Measurements from ENCODE around the gene ZNF467. TPM values are rescaled to one million over a fixed set of nuclear protein-coding genes. Genes with fewer than 3 reads are reported as not detected.

Gene ZNF467
- total RNA-seq, 2 experiments from 2014 or later, result not detected

GRCh38 chr7:149801002-149801566 lies 27.7 kb upstream of the ZNF467 start:
- CTCF ChIA-PET, result interaction anchor here (0.8 to 1.0 kb wide), 2 partner anchors 17 to 139 kb away, joined by 3 read pairs; no protein-coding TSS in a partner anchor
- DNase-seq, result no peak
- H3K27ac Mint-ChIP-seq, result no peak overlapping the region

DNA sequence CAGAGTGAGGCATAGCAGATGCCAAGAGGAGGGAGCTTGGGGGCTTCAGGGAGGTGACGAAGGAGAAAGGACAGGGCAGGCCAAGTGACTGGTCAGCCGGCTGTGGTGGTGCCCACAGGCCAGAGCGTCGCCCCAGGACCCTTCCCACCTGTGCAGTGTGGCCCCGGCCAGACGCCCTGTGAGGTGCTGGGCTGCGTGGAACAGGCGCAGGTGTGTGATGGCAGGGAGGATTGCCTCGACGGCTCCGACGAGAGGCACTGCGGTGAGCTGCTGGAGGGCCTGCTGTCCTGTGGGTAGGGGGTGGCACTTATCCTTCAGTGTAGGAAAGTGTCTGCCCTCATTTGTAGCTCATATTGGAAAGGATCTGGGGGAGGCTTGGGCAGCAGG lies 26.8 kb upstream of the ZNF467 start:
- CTCF ChIA-PET, result interaction anchor here (1.0 to 1.6 kb wide), 7 partner anchors 22 to 515 kb away, joined by 3 to 10 read pairs (median 3); no protein-coding TSS in a partner anchor
- Mint-ChIP-seq H3K27ac (no peak overlapping the region), H3K36me3 (no peaks in the 10 kb centered on the region), H3K4me3 (no peak overlapping the region), H3K27me3 (no peaks in the 10 kb centered on the region), H3K9me3 (ENCODE audit: low read depth) (no peaks in the 10 kb centered on the region), H3K4me1 (no peaks in the 10 kb centered on the region)
- ATAC-seq (no peak), DNase-seq (no peak)

More at GRCh38 chr7:149801002-149801566, 27.7 kb upstream of the ZNF467 start:
- H3K9me3 Mint-ChIP-seq (ENCODE audit: low read depth), result no peaks in the 10 kb centered on the region
- no peaks in the 10 kb centered on the region for H3K4me1 Mint-ChIP-seq
- no peaks in the 10 kb centered on the region for H3K36me3 Mint-ChIP-seq
- ATAC-seq, result no peak
- H3K4me3 Mint-ChIP-seq, result no peak overlapping the region
- no peaks in the 10 kb centered on the region for H3K27me3 Mint-ChIP-seq

DNA sequence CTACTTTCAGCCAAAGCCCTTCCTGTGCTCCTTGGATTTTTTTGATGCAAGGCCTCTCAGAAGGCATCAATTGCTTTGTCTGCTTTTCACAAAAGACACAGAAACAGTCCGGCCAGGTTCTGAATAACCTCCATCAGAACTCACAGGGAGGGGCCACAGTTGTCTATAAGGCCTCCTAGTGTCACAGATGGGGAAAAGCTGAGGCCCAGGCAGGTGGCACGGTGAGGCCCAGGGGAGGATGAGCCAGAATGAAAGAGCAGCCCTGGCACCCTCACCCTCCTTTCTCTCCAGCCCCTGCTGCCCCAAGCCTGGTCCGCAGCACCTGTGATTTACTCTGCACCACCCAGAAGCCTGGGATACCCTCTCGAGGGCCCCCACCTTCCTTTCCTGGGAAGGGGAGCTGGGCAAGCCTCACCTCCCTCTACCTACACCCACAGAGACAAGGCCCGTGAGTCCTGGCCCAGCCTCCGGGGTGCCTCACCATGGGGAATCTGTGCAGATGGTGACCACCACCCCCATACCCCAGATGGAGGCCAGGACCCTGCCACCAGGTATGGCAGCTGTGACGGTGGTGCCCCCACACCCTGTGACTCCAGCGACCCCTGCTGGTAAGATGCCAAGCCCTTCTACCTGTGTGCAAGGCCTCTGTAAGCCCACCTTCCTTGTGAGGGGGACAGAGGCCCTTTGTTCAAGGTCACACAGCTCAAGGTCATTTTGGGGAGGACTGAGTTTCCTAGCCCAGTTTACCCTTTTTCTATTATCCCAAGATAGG lies 26.2 kb upstream of the ZNF467 start:
- peak; percentile 60 for DNase-seq
- Mint-ChIP-seq H3K4me1 (no peaks in the 10 kb centered on the region), H3K27ac (no peak overlapping the region), H3K4me3 (no peak overlapping the region), H3K9me3 (ENCODE audit: low read depth) (no peaks in the 10 kb centered on the region), H3K36me3 (no peaks in the 10 kb centered on the region), H3K27me3 (no peaks in the 10 kb centered on the region)
- ATAC-seq, result peak; percentile 55
- CTCF ChIA-PET, result interaction anchor here (0.8 to 1.6 kb wide), 8 partner anchors 9 to 514 kb away, joined by 3 to 10 read pairs (median 3); no protein-coding TSS in a partner anchor

GRCh38 chr7:149797771-149798170 lies 24.4 kb upstream of the ZNF467 start:
- H3K9me3 Mint-ChIP-seq (ENCODE audit: low read depth), result no peaks in the 10 kb centered on the region
- CTCF ChIA-PET, result no interaction called here
- no peak overlapping the region for H3K4me3 Mint-ChIP-seq
- H3K4me1 Mint-ChIP-seq, result no peaks in the 10 kb centered on the region
- H3K27me3 Mint-ChIP-seq, result no peaks in the 10 kb centered on the region
- ATAC-seq, result no peak
- DNase-seq, result no peak
- no peaks in the 10 kb centered on the region for H3K36me3 Mint-ChIP-seq
- H3K27ac Mint-ChIP-seq, result no peak overlapping the region

DNA sequence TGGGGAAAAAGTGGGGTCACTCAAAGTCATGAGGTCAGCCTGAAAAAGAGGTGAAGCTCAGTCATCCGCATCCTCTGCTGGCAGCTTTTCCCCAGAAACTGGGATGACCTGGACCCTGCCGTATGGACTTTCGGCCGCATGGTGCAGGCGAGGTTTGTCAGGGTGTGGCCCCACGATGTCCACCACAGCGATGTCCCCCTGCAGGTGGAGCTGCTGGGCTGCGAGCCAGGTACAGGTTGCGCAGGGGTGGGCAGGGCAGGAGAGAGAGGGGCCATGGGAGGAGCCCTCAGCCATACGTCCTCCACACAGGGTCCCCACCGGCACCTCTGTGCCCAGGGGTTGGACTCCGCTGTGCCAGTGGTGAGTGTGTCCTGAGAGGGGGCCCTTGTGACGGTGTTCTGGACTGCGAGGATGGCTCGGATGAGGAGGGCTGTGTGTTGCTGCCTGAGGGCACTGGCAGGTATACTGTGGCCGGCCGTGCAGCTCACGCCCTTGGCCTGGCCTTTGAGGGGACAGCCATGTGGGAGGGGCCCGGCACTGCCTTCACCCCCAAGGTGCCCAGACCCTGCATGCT lies 23.0 kb upstream of the ZNF467 start:
- no peak overlapping the region for H3K27ac Mint-ChIP-seq
- H3K36me3 Mint-ChIP-seq, result no peaks in the 10 kb centered on the region
- H3K9me3 Mint-ChIP-seq (ENCODE audit: low read depth), result no peaks in the 10 kb centered on the region
- DNase-seq (no peak), ATAC-seq (no peak)
- H3K4me1 Mint-ChIP-seq, result no peaks in the 10 kb centered on the region
- CTCF ChIA-PET, result no interaction called here
- H3K4me3 Mint-ChIP-seq, result no peak overlapping the region
- H3K27me3 Mint-ChIP-seq, result no peaks in the 10 kb centered on the region

DNA sequence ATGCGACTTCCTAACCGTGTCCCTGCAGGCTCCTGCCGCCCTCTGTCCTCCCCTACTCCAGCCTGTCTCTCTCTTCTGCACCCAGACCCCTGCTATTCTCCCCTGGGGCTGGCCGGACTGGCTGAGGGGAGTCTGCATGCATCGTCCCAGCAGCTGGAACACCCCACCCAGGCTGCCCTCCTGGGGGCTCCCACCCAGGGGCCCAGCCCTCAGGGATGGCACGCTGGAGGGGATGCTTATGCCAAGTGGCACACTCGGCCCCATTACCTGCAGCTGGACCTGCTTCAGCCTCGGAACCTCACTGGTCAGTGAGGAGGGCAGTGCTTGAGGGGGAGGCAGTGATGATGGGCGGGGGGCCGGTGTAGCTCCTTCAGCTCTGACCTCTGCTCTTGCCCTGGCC lies 21.7 kb upstream of the ZNF467 start:
- no peaks in the 10 kb centered on the region for H3K36me3 Mint-ChIP-seq

DNA sequence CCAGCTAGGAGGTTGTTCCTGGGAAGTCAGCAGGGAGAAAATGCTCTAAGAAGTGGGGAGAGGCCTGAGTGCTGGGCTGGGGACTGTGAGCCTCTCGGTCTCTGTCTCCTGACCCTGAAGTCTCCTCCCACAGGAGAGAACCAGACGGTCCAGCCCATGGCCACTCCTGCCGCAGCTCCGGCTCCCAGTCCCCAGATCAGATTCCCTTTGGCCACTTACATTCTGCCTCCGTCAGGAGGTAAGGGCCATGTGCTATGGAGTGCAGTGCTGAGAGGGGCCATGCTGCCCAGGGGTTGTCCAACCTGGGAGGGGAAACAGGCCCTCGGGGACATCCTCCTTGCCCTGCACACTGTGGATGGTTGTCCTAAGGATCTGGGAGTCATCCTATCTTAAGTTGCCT lies 21.3 kb upstream of the ZNF467 start:
- Mint-ChIP-seq H3K4me3 (no peak overlapping the region), H3K27ac (no peak overlapping the region), H3K36me3 (no peaks in the 10 kb centered on the region), H3K9me3 (ENCODE audit: low read depth) (no peaks in the 10 kb centered on the region), H3K4me1 (no peaks in the 10 kb centered on the region), H3K27me3 (peaks cover 10% of the 10 kb centered on the region)
- DNase-seq (no peak), ATAC-seq (no peak)
- CTCF ChIA-PET, result no interaction called here

More for the DNA sequence above, 21.7 kb upstream of the ZNF467 start:
- ATAC-seq (no peak), DNase-seq (no peak)
- CTCF ChIA-PET, result no interaction called here
- Mint-ChIP-seq H3K27me3 (peaks cover 7% of the 10 kb centered on the region), H3K4me1 (no peaks in the 10 kb centered on the region), H3K9me3 (ENCODE audit: low read depth) (no peaks in the 10 kb centered on the region), H3K27ac (no peak overlapping the region), H3K4me3 (no peak overlapping the region)

- Mint-ChIP-seq H3K36me3 (no peaks in the 10 kb centered on the region), H3K27ac (no peak overlapping the region), H3K4me3 (no peak overlapping the region), H3K4me1 (no peaks in the 10 kb centered on the region), H3K9me3 (ENCODE audit: low read depth) (no peaks in the 10 kb centered on the region), H3K27me3 (peaks cover 20% of the 10 kb centered on the region)
- DNase-seq (no peak), ATAC-seq (no peak)
- CTCF ChIA-PET, result no interaction called here
These were observed 19.9 kb upstream of the ZNF467 start for GRCh38 chr7:149793261-149793660.

GRCh38 chr7:149792220-149792595 lies 18.8 kb upstream of the ZNF467 start:
- no peak for ATAC-seq

DNA sequence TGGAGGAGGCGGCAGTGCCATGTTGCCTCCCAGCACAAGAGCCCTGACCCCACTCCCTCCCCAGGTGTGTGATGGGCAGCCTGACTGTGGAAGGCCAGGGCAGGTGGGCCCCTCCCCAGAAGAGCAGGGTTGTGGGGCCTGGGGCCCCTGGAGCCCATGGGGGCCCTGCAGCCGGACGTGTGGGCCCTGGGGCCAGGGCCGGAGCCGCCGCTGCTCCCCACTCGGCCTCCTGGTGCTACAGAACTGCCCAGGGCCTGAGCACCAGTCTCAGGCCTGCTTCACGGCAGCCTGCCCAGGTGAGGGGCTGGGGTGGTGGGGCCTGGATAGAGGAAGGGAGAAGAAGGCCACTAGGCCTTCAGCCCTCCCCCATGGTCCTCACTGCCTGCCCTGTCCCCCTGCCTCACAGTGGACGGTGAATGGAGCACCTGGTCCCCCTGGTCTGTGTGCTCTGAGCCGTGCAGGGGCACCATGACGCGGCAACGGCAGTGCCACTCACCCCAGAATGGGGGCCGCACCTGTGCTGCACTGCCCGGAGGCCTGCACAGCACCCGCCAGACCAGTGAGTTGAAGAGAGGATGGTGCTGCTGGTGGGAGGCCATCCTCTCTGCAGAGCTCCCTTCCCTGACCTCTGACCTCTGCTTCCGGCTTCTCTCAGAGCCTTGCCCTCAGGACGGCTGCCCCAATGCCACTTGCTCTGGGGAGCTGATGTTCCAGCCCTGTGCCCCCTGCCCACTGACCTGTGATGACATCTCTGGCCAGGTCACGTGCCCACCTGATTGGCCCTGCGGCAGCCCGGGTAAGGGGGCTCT lies 18.2 kb upstream of the ZNF467 start:
- H3K36me3 Mint-ChIP-seq, result no peaks in the 10 kb centered on the region
- CTCF ChIA-PET, result interaction anchor here (1.6 kb wide), 1 partner anchor 128 kb away, joined by 6 read pairs; no protein-coding TSS in a partner anchor
- H3K27me3 Mint-ChIP-seq, result peaks cover 20% of the 10 kb centered on the region
- H3K4me1 Mint-ChIP-seq, result no peaks in the 10 kb centered on the region
- no peak overlapping the region for H3K27ac Mint-ChIP-seq
- DNase-seq, result no peak
- H3K9me3 Mint-ChIP-seq (ENCODE audit: low read depth), result no peaks in the 10 kb centered on the region
- no peak for ATAC-seq
- no peak overlapping the region for H3K4me3 Mint-ChIP-seq

More at GRCh38 chr7:149792220-149792595, 18.8 kb upstream of the ZNF467 start:
- Mint-ChIP-seq H3K36me3 (no peaks in the 10 kb centered on the region), H3K27ac (no peak overlapping the region), H3K4me3 (no peak overlapping the region), H3K4me1 (no peaks in the 10 kb centered on the region), H3K27me3 (peaks cover 20% of the 10 kb centered on the region), H3K9me3 (ENCODE audit: low read depth) (no peaks in the 10 kb centered on the region)
- no peak for DNase-seq
- CTCF ChIA-PET, result no interaction called here

GRCh38 chr7:149790754-149791360 lies 17.5 kb upstream of the ZNF467 start:
- CTCF ChIA-PET, result interaction anchor here (1.6 kb wide), 1 partner anchor 128 kb away, joined by 6 read pairs; no protein-coding TSS in a partner anchor
- Mint-ChIP-seq H3K9me3 (ENCODE audit: low read depth) (no peaks in the 10 kb centered on the region), H3K27me3 (peaks cover 20% of the 10 kb centered on the region), H3K4me1 (no peaks in the 10 kb centered on the region), H3K4me3 (no peak overlapping the region), H3K27ac (no peak overlapping the region), H3K36me3 (no peaks in the 10 kb centered on the region)
- DNase-seq (no peak), ATAC-seq (no peak)

DNA sequence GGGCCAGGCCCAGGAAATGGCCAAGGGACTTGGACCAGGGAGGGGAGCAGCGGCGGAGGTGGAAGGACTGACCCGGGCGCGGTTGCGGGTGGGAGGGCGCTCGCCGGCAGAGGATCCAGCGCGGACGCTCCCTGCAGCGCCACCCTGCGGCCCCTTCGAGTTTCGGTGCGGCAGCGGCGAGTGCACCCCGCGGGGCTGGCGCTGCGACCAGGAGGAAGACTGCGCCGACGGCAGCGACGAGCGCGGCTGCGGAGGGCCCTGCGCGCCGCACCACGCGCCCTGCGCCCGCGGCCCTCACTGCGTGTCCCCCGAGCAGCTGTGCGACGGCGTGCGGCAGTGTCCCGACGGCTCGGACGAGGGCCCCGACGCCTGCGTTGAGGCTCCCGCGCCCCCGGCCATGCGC lies 16.8 kb upstream of the ZNF467 start:
- H3K9me3 Mint-ChIP-seq (ENCODE audit: low read depth), result no peaks in the 10 kb centered on the region
- no peak overlapping the region for H3K4me3 Mint-ChIP-seq
- peak; percentile 56 for ATAC-seq
- no peak overlapping the region for H3K27ac Mint-ChIP-seq
- H3K27me3 Mint-ChIP-seq, result peaks cover 20% of the 10 kb centered on the region
- no peaks in the 10 kb centered on the region for H3K36me3 Mint-ChIP-seq
- peak; percentile 47 for DNase-seq
- CTCF ChIA-PET, result interaction anchor here (0.7 to 1.6 kb wide), 3 partner anchors 16 to 127 kb away, joined by 3 to 6 read pairs (median 5); no protein-coding TSS in a partner anchor
- no peaks in the 10 kb centered on the region for H3K4me1 Mint-ChIP-seq

DNA sequence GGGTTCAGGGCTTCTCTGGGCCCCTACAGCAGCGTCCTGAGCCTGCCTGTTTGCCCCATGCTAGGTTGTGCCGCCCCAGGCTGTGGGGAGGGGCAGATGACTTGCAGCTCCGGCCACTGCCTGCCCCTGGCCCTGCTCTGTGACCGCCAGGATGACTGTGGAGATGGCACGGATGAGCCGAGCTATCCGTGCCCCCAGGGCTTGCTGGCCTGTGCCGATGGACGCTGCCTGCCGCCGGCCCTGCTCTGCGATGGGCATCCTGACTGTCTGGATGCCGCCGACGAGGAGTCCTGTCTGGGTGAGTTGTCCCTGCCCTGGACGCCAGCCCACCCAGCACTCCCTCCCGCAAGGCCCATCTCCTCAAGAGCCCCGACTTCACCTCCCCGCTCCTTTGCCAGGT lies 15.7 kb upstream of the ZNF467 start:
- no peak overlapping the region for H3K27ac Mint-ChIP-seq
- no peaks in the 10 kb centered on the region for H3K4me1 Mint-ChIP-seq
- peaks cover 20% of the 10 kb centered on the region for H3K27me3 Mint-ChIP-seq
- ATAC-seq (no peak), DNase-seq (no peak)
- CTCF ChIA-PET, result interaction anchor here (1.2 kb wide), 1 partner anchor 47 kb away, joined by 3 read pairs; no protein-coding TSS in a partner anchor
- H3K4me3 Mint-ChIP-seq, result no peak overlapping the region
- no peaks in the 10 kb centered on the region for H3K9me3 Mint-ChIP-seq (ENCODE audit: low read depth)
- H3K36me3 Mint-ChIP-seq, result no peaks in the 10 kb centered on the region

Measured in activated CD8-positive, alpha-beta memory T cell treated with anti-CD3 and anti-CD28 coated beads, Interleukin-2, amount 10 ng/mL, durations not matched to agents 7 days and 5 days (primary cell).